IMR-90 (cell line): ENCODE data around the gene UBASH3A. TPM values are rescaled to one million over a fixed set of nuclear protein-coding genes. Genes with fewer than 3 reads are reported as not detected.

ENCODE experiments used
- ATAC-seq: fragments of 200-7000 bp; cut with Tn5 transposase; 2 replicates; pipeline ENCODE4 v1.9.1; 2020; ENCODE audit warnings: low read depth, mild to moderate bottlenecking, moderate library complexity
- BruUV-seq: library from RNA; stranded (reverse); fragments of 400-500 nt; replicated peaks from 2 replicates; lab custom pipeline; 2021; lab: Mats Ljungman, UMichigan
- CTCF ChIA-PET: fragments of 300-600 bp; formaldehyde crosslinking; extraction: SDS; loops from one replicate; lab custom pipeline; 2021; ENCODE audit warnings: antibody characterized with exemption; lab: Yijun Ruan, JAX
- POLR2A ChIA-PET: fragments of 300-600 bp; sonication (Branson Sonifier 250); formaldehyde crosslinking; loops from one replicate; lab custom pipeline; 2022; ENCODE audit warnings: antibody characterized with exemption; ENCODE audit not compliant: unreplicated experiment; lab: Charles Lee
- DNase-seq: peaks from one replicate; pipeline ENCODE4 v3.0.0; 2013
- H2AFZ ChIP-seq: replicated peaks from 2 replicates; pipeline ENCODE3; 2013; ENCODE audit warnings: low read length, mild to moderate bottlenecking; ENCODE audit not compliant: poor library complexity
- H2AK5ac ChIP-seq: 2 replicates; pipeline ENCODE4 v1.6.1; 2013; ENCODE audit warnings: low read depth, low read length, inconsistent platforms
- H2AK9ac ChIP-seq: replicated peaks from 2 replicates; pipeline ENCODE3; 2013; ENCODE audit warnings: mild to moderate bottlenecking, low read depth, low read length, moderate library complexity; ENCODE audit not compliant: poor library complexity
- H2BK120ac ChIP-seq: 2 replicates; pipeline ENCODE4 v1.6.1; 2013; ENCODE audit warnings: low read depth, low read length, inconsistent platforms
- H2BK15ac ChIP-seq: 3 replicates; pipeline ENCODE4 v1.6.1; 2013; ENCODE audit warnings: low read depth, low read length, inconsistent platforms
- H2BK20ac ChIP-seq: 2 replicates; pipeline ENCODE4 v1.6.1; 2013; ENCODE audit warnings: low read depth, mild to moderate bottlenecking, inconsistent platforms, low read length, moderate library complexity
- H2BK5ac ChIP-seq: 2 replicates; pipeline ENCODE4 v1.6.1; 2013; ENCODE audit warnings: mild to moderate bottlenecking, low read depth, low read length, inconsistent platforms; ENCODE audit not compliant: poor library complexity, severe bottlenecking
- H3K14ac ChIP-seq: replicated peaks from 2 replicates; pipeline ENCODE4 v1.6.1; 2013; ENCODE audit warnings: low read depth, low read length, inconsistent platforms
- H3K18ac ChIP-seq: 2 replicates; pipeline ENCODE4 v1.6.1; 2013; ENCODE audit warnings: low read depth, low read length, control low read depth
- H3K23ac ChIP-seq: 2 replicates; pipeline ENCODE4 v1.6.1; 2013; ENCODE audit warnings: low read depth, low read length, inconsistent platforms
- H3K27ac ChIP-seq: 2 replicates; pipeline ENCODE4 v1.5.1; 2013; ENCODE audit warnings: mild to moderate bottlenecking, control low read depth, low read length; ENCODE audit not compliant: insufficient read depth
- H3K27me3 ChIP-seq: 2 replicates; pipeline ENCODE4 v1.6.1; 2013; ENCODE audit warnings: low read length; ENCODE audit not compliant: control insufficient read depth, insufficient read depth
- H3K36me3 ChIP-seq: 2 replicates; pipeline ENCODE4 v1.6.1; 2013; ENCODE audit warnings: low read length, mixed read lengths; ENCODE audit not compliant: control insufficient read depth, insufficient read depth
- H3K4ac ChIP-seq: 2 replicates; pipeline ENCODE4 v1.6.1; 2013; ENCODE audit warnings: low read depth, low read length, inconsistent platforms
- H3K4me1 ChIP-seq: 2 replicates; pipeline ENCODE4 v1.6.1; 2013; ENCODE audit warnings: low read length, mixed read lengths; ENCODE audit not compliant: control insufficient read depth, insufficient read depth
- H3K4me2 ChIP-seq: 2 replicates; pipeline ENCODE4 v1.6.1; 2013; ENCODE audit warnings: low read depth, mild to moderate bottlenecking, control low read depth, low read length, moderate library complexity
- H3K4me3 ChIP-seq: 2 replicates; pipeline ENCODE4 v1.5.1; 2013; ENCODE audit warnings: low read depth, mild to moderate bottlenecking, control low read depth, low read length, moderate library complexity; ENCODE audit not compliant: insufficient read depth
- H3K56ac ChIP-seq: 2 replicates; pipeline ENCODE4 v1.6.1; 2013; ENCODE audit warnings: low read length, inconsistent platforms; ENCODE audit not compliant: insufficient read depth; ENCODE audit errors: extremely low read depth
- H3K79me1 ChIP-seq, 2 experiments: 2 replicates each; pipeline ENCODE4 v1.6.1; 2013; ENCODE audit warnings: low read length in 2 of 2, inconsistent platforms in 1 of 2, low read depth in 1 of 2
- H3K9ac ChIP-seq: 2 replicates; pipeline ENCODE4 v1.6.1; 2013; ENCODE audit warnings: low read depth, low read length, control low read depth
- H3K9me1 ChIP-seq: 2 replicates; pipeline ENCODE4 v1.6.1; 2013; ENCODE audit warnings: low read length, inconsistent platforms; ENCODE audit not compliant: insufficient read depth
- H3K9me3 ChIP-seq: 2 replicates; pipeline ENCODE4 v1.6.1; 2013; ENCODE audit warnings: low read length; ENCODE audit not compliant: control insufficient read depth, insufficient read depth
- H4K20me1 ChIP-seq: 2 replicates; pipeline ENCODE4 v1.6.1; 2013; ENCODE audit warnings: low read length, inconsistent platforms; ENCODE audit not compliant: insufficient read depth
- H4K5ac ChIP-seq: 2 replicates; pipeline ENCODE4 v1.6.1; 2013; ENCODE audit warnings: mild to moderate bottlenecking, low read depth, low read length, control low read depth
- H4K8ac ChIP-seq, 2 experiments: 2 replicates each; pipeline ENCODE4 v1.6.1; 2013; ENCODE audit warnings: low read depth in 2 of 2, low read length in 2 of 2, control low read depth in 1 of 2, inconsistent platforms in 1 of 2
- H4K91ac ChIP-seq: 2 replicates; pipeline ENCODE4 v1.6.1; 2013; ENCODE audit warnings: low read depth, low read length, inconsistent platforms; ENCODE audit not compliant: insufficient read depth
- CEBPB ChIP-seq: IDR thresholded peaks from 2 replicates; pipeline ENCODE4 v1.6.1; 2012; ENCODE audit warnings: low read depth, low read length, improper control_type of control experiment
- WGBS, 2 experiments: methylation state at CpG; one replicate each; pipeline versions ENCODE4 v1.1.5 to v1.1.7; 2013; ENCODE audit warnings: missing lambda C conversion rate in 2 of 2; ENCODE audit not compliant: insufficient read length in 1 of 2; ENCODE audit errors: extremely low coverage in 2 of 2; 5-methylcytosine and 5-hydroxymethylcytosine counted together
- dilution Hi-C: fragments of 300-500 bp; cut with HindIII; formaldehyde crosslinking; loops from one replicate; pipeline ENCODE4 v1.14.3; 2018; ENCODE audit warnings: low sequenced_read_pairs; ENCODE audit not compliant: unreplicated experiment
- in situ Hi-C: fragments of 300-500 bp; cut with MboI; formaldehyde crosslinking; loops from 3 replicates; pipeline ENCODE4 v1.14.3; 2019; ENCODE audit warnings: low sequenced_read_pairs, inconsistent platforms, mixed read lengths
- intact Hi-C: fragments of 100-400 bp; cut with micrococcal nuclease; formaldehyde crosslinking; loops from 2 replicates; pipeline ENCODE4 v1.10.0; 2022
- polyA plus RNA-seq, 3 experiments: library from polyadenylated mRNA; depleted of rRNA; stranded (reverse); fragments of >200 nt; gene quantifications; 2 replicates each; pipeline ENCODE4 v1.2.3, GENCODE V29; 2012; ENCODE audit warnings: low replicate concordance in 1 of 3
- total RNA-seq: library from RNA; depleted of rRNA; stranded (reverse); fragments of >200 nt; gene quantifications from 2 replicates; pipeline ENCODE4 v1.2.3, GENCODE V29; 2012

The UBASH3A gene
- total and polyA plus RNA-seq, 2 of the 4 experiments (the other 2 are of a cell fraction), result not detected

- TF ChIP-seq CEBPB, result no peak
- Histone ChIP-seq H4K20me1 (no peaks in the 10 kb centered on the region), H4K91ac (no peak overlapping the region), H3K4me3 (no peak overlapping the region), H3K4ac (no peak overlapping the region), H2BK5ac (no peak overlapping the region), H2BK15ac (no peak overlapping the region), H3K27ac (no peak overlapping the region), H3K23ac (no peak overlapping the region), H3K79me1 (no peaks in the 10 kb centered on the region), H3K9me3 (no peaks in the 10 kb centered on the region), H3K9ac (no peak overlapping the region), H3K36me3 (no peaks in the 10 kb centered on the region), H3K18ac (no peak overlapping the region), H3K27me3 (no peaks in the 10 kb centered on the region; the same call in 1 of the 2 replicates), H2AK5ac (no peak overlapping the region), H4K8ac (no peak overlapping the region), H3K14ac (no peak overlapping the region), H2BK20ac (no peak overlapping the region), H3K4me2 (no peak overlapping the region), H2BK120ac (no peak overlapping the region), H3K9me1 (no peaks in the 10 kb centered on the region), H4K5ac (no peak overlapping the region), H3K56ac (no peak overlapping the region), H2AFZ (no peak overlapping the region), H2AK9ac (no peak overlapping the region), H3K4me1 (no peaks in the 10 kb centered on the region)
- DNase-seq (no peak), ATAC-seq (no peak)
- CTCF ChIA-PET, result no interaction called here
- dilution Hi-C loops, result no loop called here
- BruUV-seq, result no TSS peak
- POLR2A ChIA-PET, result no interaction called here
- intact Hi-C loops, result no loop called here
- 65% methylated on average over 17 of the region's 34 CpGs; no CpG with 5 or more reads in 1 of the 2 experiments for WGBS, 2 experiments
- in situ Hi-C loops, result no loop called here
Observed at GRCh38 chr21:42443876-42444744, 40.4 kb downstream of the UBASH3A start.
